Measurements from ENCODE around the gene ECI2. TPM values are rescaled to one million over a fixed set of nuclear protein-coding genes. Genes with fewer than 3 reads are reported as not detected.

The ECI2 gene
- total RNA-seq, 4 donors from 2014 or later, result 11.7 to 38.0 (median 19.1) TPM

GRCh38 chr6:4069199-4069598 lies 66.2 kb downstream of the ECI2 start:
- WGBS, 2 donors, result 74 to 75% methylated on average over 6 of the region's 6 CpGs
- peaks cover 0 to 23% (median 0%) of the 10 kb centered on the region in 3 donors for H3K36me3 ChIP-seq
- H3K4me1 ChIP-seq, result no peaks in the 10 kb centered on the region
- H3K4me3 ChIP-seq, result no peak overlapping the region
- H3K27me3 ChIP-seq, result no peaks in the 10 kb centered on the region
- no peak for DNase-seq
- no peaks in the 10 kb centered on the region for H3K9me3 ChIP-seq
- H3K27ac ChIP-seq, result no peak overlapping the region
- intact Hi-C loops (cut with DNase I), result loop anchor here (10.0 kb wide), 1 partner anchor 86 kb away; no protein-coding TSS in a partner anchor
- TF ChIP-seq, protein P1, sequence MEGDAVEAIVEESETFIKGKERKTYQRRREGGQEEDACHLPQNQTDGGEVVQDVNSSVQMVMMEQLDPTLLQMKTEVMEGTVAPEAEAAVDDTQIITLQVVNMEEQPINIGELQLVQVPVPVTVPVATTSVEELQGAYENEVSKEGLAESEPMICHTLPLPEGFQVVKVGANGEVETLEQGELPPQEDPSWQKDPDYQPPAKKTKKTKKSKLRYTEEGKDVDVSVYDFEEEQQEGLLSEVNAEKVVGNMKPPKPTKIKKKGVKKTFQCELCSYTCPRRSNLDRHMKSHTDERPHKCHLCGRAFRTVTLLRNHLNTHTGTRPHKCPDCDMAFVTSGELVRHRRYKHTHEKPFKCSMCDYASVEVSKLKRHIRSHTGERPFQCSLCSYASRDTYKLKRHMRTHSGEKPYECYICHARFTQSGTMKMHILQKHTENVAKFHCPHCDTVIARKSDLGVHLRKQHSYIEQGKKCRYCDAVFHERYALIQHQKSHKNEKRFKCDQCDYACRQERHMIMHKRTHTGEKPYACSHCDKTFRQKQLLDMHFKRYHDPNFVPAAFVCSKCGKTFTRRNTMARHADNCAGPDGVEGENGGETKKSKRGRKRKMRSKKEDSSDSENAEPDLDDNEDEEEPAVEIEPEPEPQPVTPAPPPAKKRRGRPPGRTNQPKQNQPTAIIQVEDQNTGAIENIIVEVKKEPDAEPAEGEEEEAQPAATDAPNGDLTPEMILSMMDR (IDR thresholded peaks at IDR 0.05), result no peak
- no peak for TF ChIP-seq POLR2A (IDR thresholded peaks at IDR 0.05)

GRCh38 chr6:4067673-4068072 lies 67.7 kb downstream of the ECI2 start:
- Histone ChIP-seq H3K9me3 (no peaks in the 10 kb centered on the region), H3K36me3 (peaks cover under 1 to 38% (median 7%) of the 10 kb centered on the region in 3 donors), H3K4me1 (no peaks in the 10 kb centered on the region), H3K4me3 (no peak overlapping the region), H3K27me3 (no peaks in the 10 kb centered on the region), H3K27ac (no peak overlapping the region)
- intact Hi-C loops (cut with DNase I), result loop anchor here (10.0 kb wide), 1 partner anchor 87 kb away; no protein-coding TSS in a partner anchor
- WGBS, 2 donors, result 79 to 93% methylated on average over 1 of the region's 1 CpG
- DNase-seq, result no peak
- TF ChIP-seq POLR2A (IDR thresholded peaks at IDR 0.05), result no peak
- TF ChIP-seq, protein P1 (IDR thresholded peaks at IDR 0.05), result no peak

- Histone ChIP-seq H3K27ac (no peak overlapping the region), H3K9me3 (no peaks in the 10 kb centered on the region), H3K27me3 (no peaks in the 10 kb centered on the region), H3K36me3 (peaks cover 7 to 53% (median 12%) of the 10 kb centered on the region in 3 donors), H3K4me1 (no peaks in the 10 kb centered on the region), H3K4me3 (no peak overlapping the region)
- intact Hi-C loops (cut with DNase I), result loop anchor here (10.0 kb wide), 1 partner anchor 89 kb away; no protein-coding TSS in a partner anchor
- WGBS, 2 donors, result 48 to 72% methylated on average over 6 to 7 of the region's 7 CpGs
- no peak for DNase-seq
- no peak for TF ChIP-seq POLR2A (IDR thresholded peaks at IDR 0.05)
- TF ChIP-seq, protein P1 (IDR thresholded peaks at IDR 0.05), result no peak
Measured at GRCh38 chr6:4066029-4066755, 69.2 kb downstream of the ECI2 start.

Other genes starting within 250 kb of the ECI2 start
- not detected for gene FAM217A, start 56.4 kb downstream of the ECI2 start, total RNA-seq

All from esophagus squamous epithelium (tissue), 5 donors.